ENCODE measurements around the gene RNF167.
"Not testable (repeated sequence)": the region's sequence is repeated elsewhere in the genome, so short reads cannot be mapped to it uniquely, and the experiment has no call there.

Gene RNF167

DNA sequence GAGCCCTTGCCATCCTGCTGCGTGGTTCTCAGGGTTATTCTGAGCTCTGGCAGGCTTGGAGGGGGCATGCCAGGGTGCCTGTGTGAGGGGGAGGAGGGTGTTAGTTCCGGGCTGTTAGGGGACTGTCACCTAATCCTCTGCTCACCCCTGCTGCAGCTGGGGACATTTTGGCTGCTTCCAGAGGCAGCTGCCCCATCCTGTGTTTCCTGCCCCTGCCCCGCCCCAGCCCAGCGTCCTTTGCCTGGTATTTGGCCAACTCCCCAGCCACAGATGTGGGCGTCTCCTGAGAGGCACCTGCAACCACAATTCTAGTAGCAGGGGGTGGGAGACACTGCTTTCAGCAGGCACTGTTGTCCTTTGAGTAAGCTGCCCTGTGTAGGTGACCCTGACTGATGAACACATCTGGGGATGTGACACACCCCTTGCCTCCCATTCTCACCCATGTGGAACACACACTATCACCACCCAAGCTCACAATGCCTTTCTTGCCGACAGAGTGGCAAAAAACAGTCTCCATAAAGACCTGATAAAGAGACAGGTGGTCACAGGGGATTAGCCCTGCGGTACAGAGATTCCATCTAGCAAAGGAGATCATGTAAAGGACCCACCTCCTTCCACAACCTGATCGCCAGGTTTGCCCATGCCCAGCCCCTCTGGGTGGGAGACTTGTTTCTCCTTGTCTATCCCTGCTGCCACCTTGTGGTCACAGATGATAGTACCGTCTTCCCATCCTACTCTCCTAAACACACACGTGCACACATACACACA, 36.8 kb upstream of the RNF167 start, which contains the start of gene CHRNE:
CHRNE (minus strand) TSS at position 48 of the 768 bp plus-strand sequence; CDS start at position 13, 35 bp downstream.
- Histone ChIP-seq H3K36me3 (ENCODE audit: insufficient read depth, low read length) (peaks cover 5% of the 10 kb centered on the region; the same call in 1 of the 2 replicates), H3K27me3 (ENCODE audit: insufficient read depth, low read length) (no peaks in the 10 kb centered on the region), H3K79me2 (ENCODE audit: control insufficient read depth, insufficient read depth, low read length, unreplicated experiment) (no peaks in the 10 kb centered on the region), H3K4me1 (ENCODE audit: control insufficient read depth, insufficient read depth, low read length, unreplicated experiment) (no peaks in the 10 kb centered on the region), H2AFZ (ENCODE audit: low read length, unreplicated experiment) (no peak within 1 kb of the TSS), H3K27ac (ENCODE audit: low read depth, low read length) (no peak within 1 kb of the TSS), H3K4me3 (ENCODE audit: low read depth, low read length) (no peak within 1 kb of the TSS)

DNA sequence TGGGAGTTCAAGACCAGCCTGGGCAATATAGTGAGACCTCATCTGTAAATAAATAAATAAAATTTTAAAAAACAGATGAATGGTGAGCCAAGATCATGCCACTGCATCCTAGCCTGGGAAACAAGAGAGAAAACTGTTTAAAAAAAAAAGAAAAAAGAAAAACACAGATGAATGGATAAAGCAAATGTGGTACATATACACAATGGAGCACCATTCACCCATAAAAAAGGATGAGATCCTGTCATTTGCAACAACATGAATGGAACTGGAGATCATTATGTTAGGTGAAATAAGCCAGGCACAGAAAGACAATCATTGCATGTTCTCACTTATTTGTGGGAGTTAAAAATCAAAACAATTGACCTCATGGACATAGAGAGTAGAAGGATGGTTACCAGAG, 33.4 kb upstream of the RNF167 start:
- H3K4me3 ChIP-seq (ENCODE audit: low read depth, low read length); H3K36me3 ChIP-seq (ENCODE audit: insufficient read depth, low read length); H3K79me2 ChIP-seq (ENCODE audit: control insufficient read depth, insufficient read depth, low read length, unreplicated experiment); H3K27ac ChIP-seq (ENCODE audit: low read depth, low read length); H3K27me3 ChIP-seq (ENCODE audit: insufficient read depth, low read length); H3K4me1 ChIP-seq (ENCODE audit: control insufficient read depth, insufficient read depth, low read length, unreplicated experiment); H2AFZ ChIP-seq (ENCODE audit: low read length, unreplicated experiment): not testable (repeated sequence)

DNA sequence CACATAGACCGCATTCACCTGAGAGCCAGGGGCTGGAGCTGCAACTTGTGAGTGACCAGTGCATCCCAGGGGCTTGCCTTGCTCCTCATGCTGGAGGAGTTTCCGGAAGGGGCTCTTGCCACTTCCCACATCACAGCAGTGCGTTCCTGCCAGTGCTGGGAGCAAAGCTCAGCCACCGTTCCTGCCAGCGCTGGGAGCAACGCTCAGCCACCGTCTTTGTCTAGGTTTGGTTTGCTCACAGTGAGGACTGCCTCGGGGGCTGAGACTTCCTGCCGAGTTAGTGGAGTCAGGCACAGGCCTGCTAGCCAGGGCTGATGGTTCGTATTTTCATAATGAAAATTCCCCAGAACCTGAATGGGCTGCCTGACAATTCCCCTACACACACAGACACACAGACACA, 31.8 kb upstream of the RNF167 start:
- Histone ChIP-seq H3K27ac (ENCODE audit: low read depth, low read length) (no peak overlapping the region), H2AFZ (ENCODE audit: low read length, unreplicated experiment) (no peak overlapping the region), H3K36me3 (ENCODE audit: insufficient read depth, low read length) (no peaks in the 10 kb centered on the region), H3K4me1 (ENCODE audit: control insufficient read depth, insufficient read depth, low read length, unreplicated experiment) (no peaks in the 10 kb centered on the region), H3K79me2 (ENCODE audit: control insufficient read depth, insufficient read depth, low read length, unreplicated experiment) (no peaks in the 10 kb centered on the region), H3K27me3 (ENCODE audit: insufficient read depth, low read length) (no peaks in the 10 kb centered on the region), H3K4me3 (ENCODE audit: low read depth, low read length) (no peak overlapping the region)

DNA sequence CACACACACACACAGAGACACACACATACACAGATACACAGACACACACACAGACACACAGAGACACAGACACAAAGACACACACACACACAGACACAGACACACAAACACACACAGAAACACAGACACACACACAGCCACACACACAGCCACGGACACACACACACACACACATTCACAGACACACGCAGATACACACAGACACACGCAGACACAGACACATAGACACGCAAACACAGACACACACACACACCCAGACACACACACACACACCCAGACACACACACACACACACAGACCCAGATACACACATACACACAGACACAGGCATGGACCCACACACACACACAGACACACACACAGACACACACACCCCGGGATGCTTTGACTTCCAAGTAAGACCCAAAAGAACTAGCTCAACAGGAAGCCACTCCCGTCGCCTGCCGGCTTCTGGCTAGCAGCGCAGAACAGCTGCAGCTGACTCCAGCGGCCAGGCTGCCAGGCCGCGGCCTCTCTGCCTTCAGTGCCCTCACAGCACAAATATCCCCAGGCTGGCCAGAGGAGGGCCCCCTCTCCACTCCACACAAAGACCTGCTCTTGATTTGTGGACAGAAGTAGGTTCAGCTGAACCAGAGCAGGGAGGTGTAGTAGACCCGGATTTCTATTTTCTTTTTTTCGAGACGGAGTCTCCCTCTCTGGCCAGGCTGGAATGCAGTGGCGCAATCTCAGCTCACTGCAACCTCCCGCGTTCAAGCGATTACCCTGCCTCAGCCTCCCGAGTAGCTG, 31.2 kb upstream of the RNF167 start:
- Histone ChIP-seq H2AFZ (ENCODE audit: low read length, unreplicated experiment) (peak overlapping the region; percentile 9), H3K79me2 (ENCODE audit: control insufficient read depth, insufficient read depth, low read length, unreplicated experiment) (no peaks in the 10 kb centered on the region), H3K4me1 (ENCODE audit: control insufficient read depth, insufficient read depth, low read length, unreplicated experiment) (no peaks in the 10 kb centered on the region), H3K27me3 (ENCODE audit: insufficient read depth, low read length) (no peaks in the 10 kb centered on the region), H3K36me3 (ENCODE audit: insufficient read depth, low read length) (no peaks in the 10 kb centered on the region), H3K27ac (ENCODE audit: low read depth, low read length) (no peak overlapping the region), H3K4me3 (ENCODE audit: low read depth, low read length) (no peak overlapping the region)

DNA sequence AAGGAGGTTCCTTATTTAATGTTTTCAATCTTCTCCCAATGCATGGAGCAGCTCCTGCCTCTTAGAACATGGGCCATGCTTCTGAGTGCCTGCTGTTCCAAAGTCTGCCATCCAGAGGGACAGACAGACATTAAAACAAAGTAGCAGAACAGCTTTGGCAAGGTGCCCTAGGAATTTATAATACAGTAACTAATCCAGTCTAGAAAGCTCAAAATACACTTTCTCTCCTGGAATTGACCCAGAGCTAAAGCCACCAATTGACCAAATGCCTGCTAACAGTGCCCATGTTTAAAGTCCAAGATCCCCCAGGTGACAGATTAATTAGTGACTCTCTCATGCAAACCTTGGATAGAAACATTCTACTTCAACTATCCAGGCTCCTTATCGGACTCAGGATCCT, 26.1 kb upstream of the RNF167 start:
- no peaks in the 10 kb centered on the region for H3K27me3 ChIP-seq (ENCODE audit: insufficient read depth, low read length)
- H3K4me1 ChIP-seq (ENCODE audit: control insufficient read depth, insufficient read depth, low read length, unreplicated experiment), result no peaks in the 10 kb centered on the region

DNA sequence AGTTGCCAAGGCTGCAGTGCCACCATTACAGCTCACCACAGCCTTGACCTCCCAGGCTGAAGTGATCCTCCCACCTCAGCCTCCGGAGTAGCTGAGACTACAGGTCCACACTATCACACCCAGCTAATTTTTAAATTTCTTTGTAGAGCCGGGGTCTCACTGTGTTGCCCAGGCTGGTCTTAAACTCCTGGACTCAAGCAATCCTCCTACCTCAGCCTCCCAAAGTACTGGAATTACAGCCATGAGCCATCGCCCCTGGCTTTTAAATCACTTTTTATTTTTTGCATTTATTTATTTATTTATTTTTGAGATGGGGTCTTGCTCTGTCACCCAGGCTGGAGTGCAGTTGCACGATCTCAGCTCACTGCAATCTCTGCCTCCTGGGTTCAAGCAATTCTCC, 25.5 kb upstream of the RNF167 start:
- H2AFZ ChIP-seq (ENCODE audit: low read length, unreplicated experiment); H3K27me3 ChIP-seq (ENCODE audit: insufficient read depth, low read length); H3K79me2 ChIP-seq (ENCODE audit: control insufficient read depth, insufficient read depth, low read length, unreplicated experiment); H3K4me1 ChIP-seq (ENCODE audit: control insufficient read depth, insufficient read depth, low read length, unreplicated experiment); H3K27ac ChIP-seq (ENCODE audit: low read depth, low read length); H3K36me3 ChIP-seq (ENCODE audit: insufficient read depth, low read length); H3K4me3 ChIP-seq (ENCODE audit: low read depth, low read length): not testable (repeated sequence)

More for the DNA sequence above, 26.1 kb upstream of the RNF167 start:
- Histone ChIP-seq H3K79me2 (ENCODE audit: control insufficient read depth, insufficient read depth, low read length, unreplicated experiment) (no peaks in the 10 kb centered on the region), H3K27ac (ENCODE audit: low read depth, low read length) (no peak overlapping the region), H3K4me3 (ENCODE audit: low read depth, low read length) (no peak overlapping the region), H3K36me3 (ENCODE audit: insufficient read depth, low read length) (no peaks in the 10 kb centered on the region), H2AFZ (ENCODE audit: low read length, unreplicated experiment) (no peak overlapping the region)

DNA sequence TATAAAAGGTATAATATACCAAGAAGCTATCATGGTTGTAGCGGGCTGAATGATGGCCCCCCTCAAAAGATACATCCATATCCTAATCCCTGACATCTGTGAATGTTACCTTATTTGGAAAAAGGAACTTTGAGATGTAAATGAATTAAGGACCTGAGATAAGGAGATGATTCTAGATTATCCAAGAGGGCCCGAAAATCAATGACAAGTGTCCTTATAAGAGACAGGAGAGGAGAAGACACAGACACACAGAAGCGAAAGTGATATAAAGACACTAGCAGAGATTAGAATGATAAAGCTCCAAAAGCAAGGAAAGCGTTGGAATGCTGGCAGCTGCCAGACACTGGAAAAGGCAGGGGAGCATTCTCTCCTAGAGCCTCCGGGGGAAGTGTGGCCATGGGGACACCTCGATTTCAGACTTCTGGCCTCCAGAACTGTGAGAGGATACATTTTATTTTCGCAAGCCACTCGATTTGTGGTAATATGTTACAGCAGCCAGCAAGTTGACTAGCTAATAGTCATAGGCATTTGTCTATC, 20.5 kb upstream of the RNF167 start:
- Histone ChIP-seq H3K27me3 (ENCODE audit: insufficient read depth, low read length) (no peaks in the 10 kb centered on the region), H2AFZ (ENCODE audit: low read length, unreplicated experiment) (no peak overlapping the region), H3K27ac (ENCODE audit: low read depth, low read length) (no peak overlapping the region), H3K36me3 (ENCODE audit: insufficient read depth, low read length) (no peaks in the 10 kb centered on the region), H3K79me2 (ENCODE audit: control insufficient read depth, insufficient read depth, low read length, unreplicated experiment) (no peaks in the 10 kb centered on the region), H3K4me1 (ENCODE audit: control insufficient read depth, insufficient read depth, low read length, unreplicated experiment) (peaks cover 14% of the 10 kb centered on the region), H3K4me3 (ENCODE audit: low read depth, low read length) (peak overlapping the region; percentile 22; the same call in 1 of the 2 replicates)

DNA sequence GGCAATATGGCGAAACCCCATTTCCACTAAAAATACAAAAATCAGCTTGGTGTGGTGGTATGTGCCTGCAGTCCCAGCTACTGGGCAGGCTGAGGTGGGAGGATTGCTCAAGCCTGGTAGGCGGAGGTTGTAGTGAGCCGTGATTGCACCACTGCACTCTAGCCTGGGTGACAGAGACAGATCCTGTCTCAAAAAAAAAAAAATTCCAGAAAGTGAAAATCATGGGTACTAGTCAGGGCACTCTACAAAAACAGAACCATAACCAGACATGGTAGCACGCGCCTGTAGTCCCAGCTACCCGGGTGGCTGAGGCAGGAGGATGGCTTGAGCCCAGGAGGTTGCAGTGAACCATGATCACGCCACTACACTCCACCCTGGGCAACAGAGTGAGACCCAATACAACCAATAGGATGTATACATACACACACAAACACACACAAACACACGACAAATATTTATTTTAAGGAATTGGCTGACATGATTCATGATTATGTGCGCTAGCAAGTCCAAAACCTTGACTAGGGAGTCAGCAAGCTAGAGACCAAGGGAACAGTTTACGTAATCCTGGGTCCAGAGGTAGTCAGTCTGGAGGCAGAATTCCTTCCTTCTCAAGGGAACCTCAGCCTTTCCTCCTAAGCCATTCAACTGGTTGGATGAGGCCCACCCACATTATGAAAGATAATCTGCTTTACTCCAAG, 19.6 kb upstream of the RNF167 start:
- Histone ChIP-seq H3K79me2 (ENCODE audit: control insufficient read depth, insufficient read depth, low read length, unreplicated experiment) (no peaks in the 10 kb centered on the region), H3K4me3 (ENCODE audit: low read depth, low read length) (no peak overlapping the region), H2AFZ (ENCODE audit: low read length, unreplicated experiment) (no peak overlapping the region), H3K36me3 (ENCODE audit: insufficient read depth, low read length) (no peaks in the 10 kb centered on the region), H3K27ac (ENCODE audit: low read depth, low read length) (peak overlapping the region; percentile 48), H3K4me1 (ENCODE audit: control insufficient read depth, insufficient read depth, low read length, unreplicated experiment) (peaks cover 14% of the 10 kb centered on the region), H3K27me3 (ENCODE audit: insufficient read depth, low read length) (no peaks in the 10 kb centered on the region)

DNA sequence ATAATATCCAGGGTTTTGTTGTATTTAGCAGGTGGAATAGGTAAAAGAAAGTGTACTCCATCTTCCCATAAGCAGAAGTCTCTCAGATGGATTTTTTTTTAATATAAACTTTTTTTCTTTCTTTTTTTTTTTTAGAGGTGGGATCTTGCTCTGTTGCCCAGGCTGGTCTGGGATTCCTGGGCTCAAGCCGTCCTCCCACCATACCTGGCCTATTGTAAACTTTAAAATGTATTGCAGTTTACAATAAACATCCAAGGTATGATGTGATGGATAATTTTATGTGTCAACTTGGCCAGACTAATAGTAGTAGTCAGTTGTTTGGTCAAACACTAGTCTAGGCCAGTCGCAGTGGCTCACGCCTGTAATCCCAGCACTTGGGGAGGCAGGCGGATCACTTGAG, 18.7 kb upstream of the RNF167 start:
- no peak overlapping the region for H3K4me3 ChIP-seq (ENCODE audit: low read depth, low read length)
- H3K27ac ChIP-seq (ENCODE audit: low read depth, low read length), result no peak overlapping the region
- no peaks in the 10 kb centered on the region for H3K79me2 ChIP-seq (ENCODE audit: control insufficient read depth, insufficient read depth, low read length, unreplicated experiment)
- no peak overlapping the region for H2AFZ ChIP-seq (ENCODE audit: low read length, unreplicated experiment)
- peaks cover 14% of the 10 kb centered on the region for H3K4me1 ChIP-seq (ENCODE audit: control insufficient read depth, insufficient read depth, low read length, unreplicated experiment)
- no peaks in the 10 kb centered on the region for H3K27me3 ChIP-seq (ENCODE audit: insufficient read depth, low read length)
- H3K36me3 ChIP-seq (ENCODE audit: insufficient read depth, low read length), result no peaks in the 10 kb centered on the region

DNA sequence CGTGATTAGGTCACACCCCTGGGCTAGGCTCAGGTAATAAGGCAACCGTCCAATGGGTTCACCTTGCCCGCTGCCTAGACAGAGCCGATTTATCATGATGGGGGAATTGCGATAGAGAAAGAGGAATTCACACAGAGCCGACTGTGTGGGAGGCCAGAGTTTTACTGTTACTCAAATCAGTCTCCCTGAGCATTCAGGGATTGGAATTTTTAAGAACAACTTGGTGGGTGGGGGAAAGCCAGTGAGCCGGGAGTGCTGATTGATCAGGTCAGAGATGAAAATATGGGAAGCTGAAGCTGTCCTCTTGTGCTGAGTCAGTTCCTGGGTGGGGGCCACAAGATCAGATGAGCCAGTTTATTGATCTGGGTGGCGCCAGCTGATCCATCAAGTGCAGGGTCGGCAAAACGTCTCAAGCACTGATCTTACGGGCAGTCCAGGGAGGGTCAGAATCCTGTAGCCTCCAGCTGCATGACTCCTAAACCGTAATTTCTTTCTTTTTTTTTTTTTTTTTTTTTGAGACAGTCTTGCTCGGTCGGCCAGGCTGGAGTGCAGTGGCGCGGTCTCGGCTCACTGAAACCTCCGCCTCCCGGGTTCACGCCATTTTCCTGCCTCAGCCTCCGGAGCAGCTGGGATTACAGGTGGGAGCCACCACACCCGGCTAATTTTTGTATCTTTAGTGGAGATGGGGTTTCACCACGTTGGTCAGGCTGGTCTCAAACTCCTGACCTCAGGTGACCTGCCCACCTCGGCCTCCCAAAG, 13.3 kb upstream of the RNF167 start:
- H3K36me3 ChIP-seq (ENCODE audit: insufficient read depth, low read length); H3K4me3 ChIP-seq (ENCODE audit: low read depth, low read length); H2AFZ ChIP-seq (ENCODE audit: low read length, unreplicated experiment); H3K4me1 ChIP-seq (ENCODE audit: control insufficient read depth, insufficient read depth, low read length, unreplicated experiment); H3K27ac ChIP-seq (ENCODE audit: low read depth, low read length); H3K79me2 ChIP-seq (ENCODE audit: control insufficient read depth, insufficient read depth, low read length, unreplicated experiment); H3K27me3 ChIP-seq (ENCODE audit: insufficient read depth, low read length): not testable (repeated sequence)

All from ACC112 (cell line).